AG20443 (cell line): Measurements from ENCODE around the gene KIF18B.

Experiments
- DNase-seq: peaks from one replicate; pipeline ENCODE4 v3.0.0; 2012; ENCODE audit warnings: low spot score, mixed read lengths

The KIF18B gene

DNA sequence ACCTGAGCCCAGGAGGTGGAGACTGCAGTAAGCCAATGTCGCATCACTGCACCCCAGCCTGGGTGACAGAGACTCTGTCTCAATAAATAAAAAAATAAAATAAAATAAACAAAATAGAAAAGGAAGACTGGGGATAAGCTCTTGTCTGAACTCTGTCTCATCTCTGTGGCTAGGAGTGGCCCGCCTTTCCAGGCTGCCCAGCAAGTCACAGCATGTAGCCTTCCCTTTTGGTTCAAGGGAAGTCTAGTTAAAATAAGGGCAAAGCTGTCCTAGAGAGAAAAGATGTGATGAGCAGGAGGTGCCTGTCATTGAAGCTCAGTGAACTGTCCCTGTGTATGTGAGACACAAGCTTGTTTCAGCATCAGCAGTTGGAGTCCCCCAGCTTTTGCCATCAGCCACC is 29.6 kb downstream of the KIF18B start:
- DNase-seq: no peak

DNA sequence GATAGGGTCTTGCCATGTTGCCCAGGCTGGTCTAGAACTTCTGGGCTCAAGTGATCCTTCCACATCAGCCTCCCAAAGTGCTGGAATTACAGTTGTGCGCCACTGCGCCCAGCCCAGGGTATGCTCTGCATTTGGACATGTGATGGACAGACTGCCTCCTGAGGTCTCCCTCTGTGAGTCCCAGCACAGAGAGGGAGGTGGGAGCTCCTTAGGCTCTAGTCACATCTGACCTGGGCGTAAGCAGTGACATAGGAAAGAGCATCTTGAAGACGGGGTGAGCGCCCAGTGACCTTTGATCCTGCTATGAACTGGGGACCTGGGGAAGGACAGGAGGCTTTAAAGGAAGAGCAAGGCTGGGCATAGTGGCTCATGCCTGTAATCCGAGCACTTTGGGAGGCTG is 30.1 kb downstream of the KIF18B start:
- no peak for DNase-seq

DNA sequence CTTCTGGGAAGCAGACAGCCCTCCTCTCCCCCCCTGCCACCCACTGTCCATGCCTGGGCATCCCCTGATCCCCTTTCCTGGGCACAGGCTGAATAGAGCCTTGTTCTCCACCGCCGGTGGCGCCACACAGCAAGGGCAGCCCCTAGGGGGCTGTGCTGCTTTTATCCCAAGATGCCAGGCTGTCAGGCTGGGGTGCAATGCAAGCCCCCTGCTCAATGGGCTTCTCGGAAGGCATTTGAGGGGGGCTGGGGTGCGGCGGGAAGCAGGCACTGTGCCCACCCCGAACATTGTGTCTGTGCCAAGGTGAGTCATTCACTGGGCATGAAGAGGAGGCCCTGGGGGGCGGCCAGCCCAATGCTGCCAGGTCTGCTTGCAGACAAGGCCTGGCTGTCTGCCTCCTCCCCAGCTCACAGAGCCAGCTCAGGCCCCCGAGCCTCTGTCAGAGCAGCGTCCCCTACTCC is 30.8 kb downstream of the KIF18B start:
- peak; percentile 64 for DNase-seq

DNA sequence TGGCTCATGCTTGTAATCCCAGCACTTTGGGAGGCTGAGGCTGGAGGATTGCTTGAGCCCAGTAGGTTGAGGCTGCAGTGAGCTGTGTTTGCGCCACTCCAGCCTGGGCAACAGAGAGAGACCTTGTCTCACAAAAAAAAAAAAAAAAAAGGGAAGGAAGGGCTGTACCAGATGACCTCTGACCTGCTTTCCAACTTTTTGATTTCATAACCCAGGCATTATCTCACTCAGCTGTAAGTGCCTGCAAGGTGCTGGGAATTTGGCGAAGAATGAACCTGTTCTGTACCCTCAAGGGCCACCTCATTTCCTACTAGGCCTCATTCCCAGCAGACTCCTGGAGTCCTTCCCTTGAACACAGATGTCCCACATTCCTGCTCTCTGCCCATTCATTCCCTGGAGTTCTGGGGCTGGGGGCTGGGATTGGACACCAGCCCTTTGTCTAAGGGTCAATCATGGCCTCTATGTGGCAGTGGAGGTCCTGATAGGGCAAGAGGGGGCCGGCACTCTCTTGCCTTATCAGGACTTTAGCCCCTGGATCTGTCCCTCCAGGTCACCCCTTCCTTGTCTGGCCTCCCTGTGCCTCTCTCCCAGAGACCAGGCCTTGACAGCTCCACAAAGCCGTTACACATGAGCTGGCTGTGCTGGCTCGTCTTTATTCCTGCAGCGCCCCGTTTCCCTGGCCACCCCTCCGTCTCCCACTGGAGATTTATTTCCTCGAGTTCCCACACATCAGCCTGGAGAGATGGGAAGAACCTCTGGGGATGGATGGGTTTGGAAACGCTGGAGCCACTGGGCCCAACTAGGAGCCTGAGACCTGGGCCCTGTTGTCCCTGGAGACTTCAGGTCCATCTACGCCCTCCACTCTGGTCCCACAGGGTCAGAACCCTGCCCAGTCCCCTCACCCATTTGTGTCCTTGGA is 31.5 kb downstream of the KIF18B start:
- DNase-seq: peak; percentile 19

DNA sequence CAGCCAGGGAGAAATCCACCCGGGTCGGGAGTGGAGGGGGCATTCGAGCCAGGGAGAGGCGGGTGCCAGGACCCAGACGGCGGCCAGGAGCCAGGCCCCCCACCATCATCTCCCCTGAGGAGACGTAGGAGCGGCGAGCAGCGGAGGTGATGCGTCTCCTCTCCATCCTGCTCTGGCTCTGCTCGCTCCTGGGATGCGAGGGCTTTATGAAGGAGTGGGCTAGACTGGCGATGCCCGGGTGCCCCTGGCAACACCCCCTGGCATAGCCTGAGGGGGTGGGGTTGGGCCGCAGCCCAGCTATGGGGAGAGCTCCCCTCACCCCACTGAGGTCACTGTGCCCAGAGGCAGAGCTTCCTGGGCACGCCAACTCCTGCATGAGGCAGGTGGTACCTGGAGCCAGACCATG is 32.2 kb downstream of the KIF18B start, which contains the start of gene GFAP:
Gene GFAP, minus strand, starts transcription at position 180 of the 406 bp plus-strand sequence. Its CDS starts 14 bp downstream, at position 166.
- no peak for DNase-seq

DNA sequence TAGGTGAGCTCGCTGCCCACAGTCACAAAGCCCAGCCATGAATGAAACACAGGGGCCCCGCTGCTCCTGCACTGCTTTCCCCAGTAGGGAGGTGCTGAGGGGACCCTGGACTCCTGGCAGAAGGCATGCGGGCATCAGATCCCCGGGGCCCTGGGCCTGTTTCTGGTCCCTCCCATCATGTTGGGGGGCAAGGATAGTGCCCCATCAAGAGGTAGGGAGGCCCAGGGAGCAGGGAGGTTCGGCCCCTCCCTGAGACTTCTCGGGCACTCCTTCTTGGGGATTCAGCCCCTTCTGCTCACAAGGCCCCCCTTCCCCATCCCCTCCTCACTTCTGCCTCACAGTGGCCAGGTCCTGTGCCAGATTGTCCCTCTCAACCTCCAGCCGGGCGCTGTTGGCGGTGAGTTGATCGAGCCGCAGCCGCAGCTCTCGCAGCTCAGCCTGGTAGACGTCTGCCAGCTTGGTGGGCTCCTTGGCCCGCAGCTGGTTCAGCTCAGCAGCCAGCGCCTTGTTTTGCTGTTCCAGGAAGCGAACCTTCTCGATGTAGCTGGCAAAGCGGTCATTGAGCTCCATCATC is 32.8 kb downstream of the KIF18B start:
- DNase-seq: no peak

- no peak for DNase-seq
These were observed 33.4 kb downstream of the KIF18B start for GRCh38 chr17:44914148-44914547.

DNA sequence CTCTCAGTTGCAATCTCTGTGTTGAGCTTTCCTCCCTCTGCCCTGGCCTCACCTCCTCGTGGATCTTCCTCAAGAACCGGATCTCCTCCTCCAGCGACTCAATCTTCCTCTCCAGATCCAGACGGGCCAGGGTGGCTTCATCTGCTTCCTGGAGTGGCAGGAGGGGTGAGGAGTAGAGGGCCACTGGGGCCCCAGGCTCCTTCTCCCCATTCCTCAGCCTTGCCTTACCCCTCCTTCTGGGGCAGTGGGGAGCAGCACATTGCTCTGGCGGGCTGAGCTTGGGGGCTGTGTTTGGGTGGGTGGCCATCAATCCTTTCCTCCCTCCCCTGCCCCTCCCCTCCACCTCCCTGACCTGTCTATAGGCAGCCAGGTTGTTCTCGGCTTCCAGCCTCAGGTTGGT is 33.9 kb downstream of the KIF18B start:
- peak; percentile 9 for DNase-seq

DNA sequence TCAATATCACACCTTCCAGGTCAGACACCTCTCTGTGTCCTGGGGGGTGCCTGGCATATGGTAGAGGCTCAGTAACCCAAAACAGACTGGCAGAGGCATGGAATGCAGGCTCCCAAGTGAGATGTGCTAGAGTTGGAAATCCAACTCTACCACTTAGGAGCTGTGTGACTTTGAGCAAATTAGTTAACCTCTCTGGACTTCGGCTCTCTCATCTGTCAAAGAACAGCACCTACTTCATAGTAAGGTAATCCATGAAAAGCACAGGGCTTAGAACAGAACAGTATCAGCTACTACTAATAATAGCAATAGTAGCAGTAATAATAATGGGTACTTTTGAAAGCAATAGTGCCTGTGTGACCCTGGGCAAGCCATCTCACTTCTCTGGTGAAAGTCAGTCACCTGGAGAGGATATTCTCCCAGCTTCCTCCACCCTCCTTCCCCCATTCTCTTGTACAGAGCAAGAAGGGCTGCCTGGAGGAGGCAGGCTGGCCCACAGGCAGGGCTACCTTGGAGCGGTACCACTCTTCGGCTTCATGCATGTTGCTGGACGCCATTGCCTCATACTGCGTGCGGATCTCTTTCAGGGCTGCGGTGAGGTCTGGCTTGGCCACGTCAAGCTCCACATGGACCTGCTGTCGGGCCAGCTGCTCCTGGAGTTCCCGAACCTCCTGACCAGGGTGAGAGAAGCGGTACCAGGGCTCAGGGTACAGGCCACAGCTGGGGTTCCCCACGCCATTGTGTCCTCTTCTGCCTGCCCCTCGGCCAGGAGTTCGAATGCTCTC is 34.6 kb downstream of the KIF18B start:
- DNase-seq: peak; percentile 5

- DNase-seq: peak; percentile 62
These were observed 36.2 kb downstream of the KIF18B start for GRCh38 chr17:44911133-44912001.

GRCh38 chr17:44910231-44911106 is 37.1 kb downstream of the KIF18B start:
- no peak for DNase-seq

DNA sequence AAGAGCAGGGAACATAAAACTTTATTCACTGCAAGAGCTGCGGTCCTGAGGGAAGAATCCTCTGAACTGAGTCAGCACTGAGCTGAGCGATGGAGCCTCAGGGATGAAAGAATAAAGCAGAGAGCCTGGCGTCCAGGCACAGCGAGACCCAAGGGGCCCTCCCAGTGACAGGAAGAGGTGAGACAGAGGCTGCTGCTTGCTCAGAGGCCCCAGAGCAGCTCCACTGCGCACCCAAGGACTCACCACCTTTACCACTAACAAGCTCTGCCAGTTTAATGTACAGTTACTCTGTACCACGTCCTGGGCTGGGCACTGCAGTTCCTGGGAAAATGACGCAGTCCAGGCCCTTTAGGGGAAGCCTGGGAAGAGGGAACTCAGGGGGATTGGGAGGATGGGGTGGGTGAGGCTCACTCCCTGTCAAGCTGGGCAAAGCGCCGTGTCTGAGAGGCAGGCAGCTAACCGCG is 37.9 kb downstream of the KIF18B start:
- peak; percentile 70 for DNase-seq

GRCh38 chr17:44908761-44909326 is 38.7 kb downstream of the KIF18B start:
- no peak for DNase-seq

DNA sequence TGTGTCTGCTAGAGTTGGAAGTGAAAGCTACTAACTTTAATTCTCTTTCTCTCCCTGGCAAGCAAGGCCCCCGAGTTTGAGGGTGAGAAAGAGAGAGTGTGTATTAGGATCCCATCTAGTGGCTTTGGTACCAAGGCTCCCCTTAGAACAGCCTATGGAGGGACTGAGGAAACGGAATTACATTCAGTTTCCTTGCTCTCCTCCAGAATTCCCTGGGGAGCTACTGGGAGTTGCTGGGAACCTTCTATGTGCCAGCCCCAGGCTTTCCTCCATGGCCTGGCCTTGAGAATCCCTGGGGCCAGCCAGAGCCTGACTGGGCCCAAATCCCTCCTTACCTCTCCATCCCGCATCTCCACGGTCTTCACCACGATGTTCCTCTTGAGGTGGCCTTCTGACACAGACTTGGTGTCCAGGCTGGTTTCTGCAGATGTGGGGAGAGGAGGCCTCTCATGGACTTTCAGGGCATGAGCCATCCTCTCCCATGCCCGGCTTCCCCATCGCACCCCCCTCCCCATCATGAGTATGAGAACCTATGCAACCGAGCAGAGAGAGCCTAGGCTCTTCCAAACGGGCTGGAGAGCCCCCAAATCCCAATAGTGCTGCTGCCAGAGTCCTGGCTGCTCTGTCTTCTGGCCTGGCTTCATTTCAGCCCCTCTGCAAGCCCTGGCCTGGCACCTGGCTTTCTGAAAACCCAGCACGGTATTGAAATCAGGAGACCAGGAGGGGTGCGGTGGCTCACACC is 39.7 kb downstream of the KIF18B start:
- DNase-seq: no peak

GRCh38 chr17:44906763-44907728 is 40.5 kb downstream of the KIF18B start:
- DNase-seq: no peak

GRCh38 chr17:44906010-44906646 is 41.4 kb downstream of the KIF18B start:
- DNase-seq: peak; percentile 86
